GM21360 (cell line): ENCODE results near the gene C1QL3.

ENCODE experiments used
- ATAC-seq: cut with Tn5 transposase; IDR thresholded peaks from one replicate; pipeline ENCODE4 v1.9.1; 2021; ENCODE audit warnings: mild to moderate bottlenecking, moderate library complexity; ENCODE audit not compliant: unreplicated experiment

C1QL3 gene

GRCh38 chr10:16497911-16498310, 23.8 kb downstream of the C1QL3 start:
- ATAC-seq: no peak

DNA sequence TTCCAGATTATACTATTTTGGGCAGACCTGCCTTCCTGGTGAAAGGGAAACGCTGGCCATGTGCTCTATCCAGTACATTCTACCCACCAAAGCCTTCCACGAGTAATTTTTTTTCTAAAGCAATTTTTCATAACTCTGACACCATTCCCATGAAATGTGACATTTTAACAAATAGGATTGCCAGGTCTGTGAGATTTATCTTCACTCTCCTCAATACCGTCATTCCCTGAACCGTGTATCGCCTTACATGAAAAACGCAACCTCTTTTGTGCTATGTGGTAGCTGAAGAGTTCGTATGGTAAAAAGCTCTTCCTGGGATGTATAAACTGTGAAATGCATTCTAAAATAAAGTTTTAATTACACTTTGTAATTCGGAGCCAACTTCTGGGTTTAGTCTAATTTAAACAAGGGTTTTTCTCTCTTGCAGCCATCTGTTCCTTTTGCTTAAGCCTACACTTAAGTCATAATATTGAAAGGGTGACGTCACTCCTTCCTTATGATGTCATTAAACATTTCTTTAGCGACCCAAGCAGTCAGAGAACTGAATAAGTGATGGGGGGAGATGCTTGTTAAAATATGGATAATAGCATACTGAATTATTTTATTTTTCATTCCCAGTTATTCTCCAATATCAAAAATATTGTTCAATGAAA, 27.7 kb downstream of the C1QL3 start:
- ATAC-seq: no peak

DNA sequence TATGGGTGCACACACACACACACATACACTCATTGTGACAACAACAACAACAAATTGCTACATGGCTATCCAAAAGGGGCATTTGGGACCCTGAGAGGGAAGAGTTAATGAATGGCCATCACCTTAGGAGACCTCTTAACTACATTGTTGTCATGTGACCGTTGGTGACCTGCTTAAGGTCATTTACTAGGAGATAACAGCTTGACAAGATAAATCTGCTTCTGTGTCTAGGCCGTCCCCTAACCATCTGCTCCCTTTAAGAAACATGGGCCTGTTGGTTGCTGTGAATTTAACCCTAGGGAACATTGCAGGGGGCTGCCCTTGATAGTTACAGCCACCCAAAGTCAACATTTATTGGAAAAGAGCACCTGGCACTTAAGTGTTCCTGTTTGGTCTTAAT, 29.7 kb downstream of the C1QL3 start:
- ATAC-seq: no peak

- ATAC-seq: no peak
These were observed 31.2 kb downstream of the C1QL3 start for GRCh38 chr10:16490511-16490910.

DNA sequence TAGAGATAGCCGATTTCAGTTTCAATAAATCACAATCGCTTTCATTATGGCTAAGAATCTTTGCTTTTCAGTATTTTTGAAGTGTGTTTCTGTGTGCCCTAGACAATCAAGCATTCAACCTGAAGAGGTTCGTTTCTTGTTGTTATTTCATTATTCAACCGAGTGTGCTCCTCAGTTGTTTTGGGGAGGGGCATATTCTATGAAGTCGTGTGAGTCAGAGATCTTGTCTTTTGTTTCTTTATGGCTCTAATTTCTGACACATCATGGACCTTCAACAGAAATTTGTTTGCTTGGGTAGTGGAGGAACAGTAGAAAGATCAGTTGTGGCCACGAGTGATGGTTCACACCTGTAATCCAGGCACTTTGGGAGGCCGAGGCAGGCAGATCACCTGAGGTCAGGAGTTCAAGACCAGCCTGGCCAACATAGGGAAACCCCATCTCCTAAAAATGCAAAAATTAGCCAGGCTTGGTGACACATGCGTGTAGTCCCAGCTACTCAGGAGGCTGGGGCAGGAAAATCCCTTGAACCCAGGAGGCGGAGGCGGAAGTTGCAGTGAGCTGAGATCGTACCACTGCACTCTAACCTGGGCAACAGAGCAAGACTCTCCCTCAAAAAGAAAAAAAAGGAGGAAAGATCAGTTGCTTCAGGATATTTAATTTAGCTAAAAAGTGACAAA, 38.3 kb downstream of the C1QL3 start:
- no peak for ATAC-seq

DNA sequence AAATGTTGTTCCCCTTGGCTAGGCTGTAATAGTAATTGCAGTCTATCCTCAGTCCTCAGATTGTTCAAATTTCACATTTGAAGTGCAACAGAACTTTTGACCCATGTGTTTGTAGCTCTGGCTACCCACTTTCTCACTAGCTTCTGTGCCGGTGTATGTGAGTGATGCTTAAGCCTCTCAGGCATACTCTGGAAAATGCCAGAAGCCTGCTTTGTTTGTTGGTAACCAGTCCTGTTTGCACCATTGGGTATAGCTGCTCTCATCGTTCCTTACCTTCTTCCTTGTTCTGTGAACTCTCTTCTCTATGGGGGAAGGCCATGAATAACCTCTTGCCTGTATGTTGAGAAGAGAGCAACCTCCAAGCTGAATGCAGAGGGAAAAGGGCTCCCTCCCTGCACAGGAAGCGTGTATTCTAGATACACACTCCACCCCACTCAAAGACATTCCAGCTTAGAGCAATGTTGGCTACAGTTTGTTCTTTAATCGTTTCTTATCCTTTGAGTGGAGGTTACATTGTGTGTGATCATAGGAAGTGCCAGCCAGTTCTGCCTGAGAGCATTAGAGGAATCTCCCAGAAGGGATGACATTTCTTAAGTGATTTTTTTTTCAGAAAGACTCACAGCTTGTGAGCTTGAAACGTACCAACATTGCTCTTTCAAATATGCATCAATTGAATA, 40.5 kb downstream of the C1QL3 start:
- ATAC-seq: no peak

GRCh38 chr10:16478801-16479200, 42.9 kb downstream of the C1QL3 start:
- ATAC-seq: no peak

- ATAC-seq: no peak
These were observed 43.9 kb downstream of the C1QL3 start for GRCh38 chr10:16477757-16478156.

- ATAC-seq: no peak
These were observed 48.9 kb downstream of the C1QL3 start for GRCh38 chr10:16472828-16473227.

DNA sequence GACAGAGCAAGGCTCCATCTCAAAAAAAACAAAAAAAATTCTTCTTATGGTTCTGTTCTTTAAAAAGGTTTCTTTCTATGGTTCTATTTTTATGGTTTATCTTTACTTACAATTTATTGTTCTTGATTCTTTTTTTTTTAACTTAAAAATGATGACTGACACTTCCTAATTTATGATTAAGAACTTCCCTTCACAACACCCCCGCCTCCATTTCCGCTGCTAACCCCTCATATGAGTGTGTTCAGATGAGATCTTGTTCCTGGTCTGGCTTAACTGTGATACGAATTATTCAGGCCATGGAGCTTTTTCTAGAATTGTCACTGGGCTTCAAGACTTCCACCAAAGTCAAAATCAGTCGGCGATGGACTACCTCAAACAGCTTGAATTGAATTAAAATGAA, 50.9 kb downstream of the C1QL3 start:
- no peak for ATAC-seq

DNA sequence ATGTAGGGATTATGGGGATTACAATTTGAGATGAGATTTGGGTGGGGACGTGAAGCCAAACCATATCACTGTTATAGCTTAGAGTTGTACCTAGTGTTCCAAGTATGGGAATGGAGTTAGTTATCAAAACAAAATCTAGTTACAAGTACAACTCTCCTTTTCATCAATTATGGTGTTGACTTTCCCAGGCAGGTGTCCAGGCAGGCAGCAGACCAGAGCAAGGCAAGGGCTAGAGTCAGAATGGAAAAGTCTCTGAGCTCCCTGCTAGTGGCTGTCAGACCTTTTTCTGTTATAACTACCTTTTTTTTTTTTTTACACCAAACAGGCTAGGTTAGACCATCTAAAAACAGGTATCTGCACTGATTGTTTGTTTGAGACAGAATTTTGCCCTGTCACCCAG, 55.7 kb downstream of the C1QL3 start:
- no peak for ATAC-seq
